Posterior vena cava (tissue), 2 donors: ENCODE results near the gene KMT5C. TPM values are rescaled to one million over a fixed set of nuclear protein-coding genes. Genes with fewer than 3 reads are reported as not detected.

Experiments
- DNase-seq: peaks from one replicate; pipeline ENCODE4 v3.0.0-alpha.2; 2020; ENCODE audit warnings: low spot score
- intact Hi-C, 2 donors: fragments of 100-400 bp; cut with DNase I; formaldehyde crosslinking; loops; one replicate each; pipeline versions ENCODE4 v1.14.1 to v1.14.2; 2022 to 2023
- total RNA-seq, 2 donors: library from RNA; stranded (reverse); fragmentation: NEBNext Ultra II Directional; extraction: Animal tissue kit (Norgen Biotek cat#: 25700); gene quantifications; one replicate each; pipeline ENCODE4 v1.2.1, GENCODE V29; 2021
- donor health status: DM: yes; HTN: yes; CAD: no.
- donor health status: DM: yes; HTN: yes; CAD: no.

Gene KMT5C
- total RNA-seq, 2 donors from 2014 or later = 3.9 to 6.3 TPM

DNA sequence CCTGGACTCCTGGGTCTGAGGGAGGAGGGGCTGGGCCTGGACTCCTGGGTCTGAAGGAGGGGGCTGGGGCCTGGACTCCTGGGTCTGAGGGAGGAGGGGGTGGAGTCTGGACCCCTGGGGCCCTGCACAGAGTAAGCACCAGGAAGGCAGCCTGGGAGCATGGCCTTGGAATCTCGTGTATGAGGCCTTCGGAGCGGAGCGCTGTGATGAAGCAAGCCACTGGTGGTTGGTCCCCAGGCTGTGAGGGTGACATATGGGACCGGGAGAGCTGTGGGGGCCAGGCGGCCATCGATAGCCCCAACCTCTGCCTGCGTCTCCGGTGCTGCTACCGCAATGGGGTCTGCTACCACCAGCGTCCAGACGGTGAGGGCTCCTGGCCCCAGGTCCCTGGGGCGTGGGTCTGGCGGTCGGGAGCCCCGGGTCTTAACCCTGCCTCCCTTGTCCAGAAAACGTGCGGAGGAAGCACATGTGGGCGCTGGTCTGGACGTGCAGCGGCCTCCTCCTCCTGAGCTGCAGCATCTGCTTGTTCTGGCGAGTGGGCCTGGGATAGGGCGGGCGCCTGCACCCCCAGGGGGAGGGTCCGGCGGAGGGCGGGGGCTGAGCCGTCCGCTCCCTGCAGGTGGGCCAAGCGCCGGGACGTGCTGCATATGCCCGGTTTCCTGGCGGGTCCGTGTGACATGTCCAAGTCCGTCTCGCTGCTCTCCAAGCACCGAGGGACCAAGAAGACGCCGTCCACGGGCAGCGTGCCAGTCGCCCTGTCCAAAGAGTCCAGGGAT lies 37.9 kb downstream of the KMT5C start:
- no peak for DNase-seq
- intact Hi-C loops = no loop called here

DNA sequence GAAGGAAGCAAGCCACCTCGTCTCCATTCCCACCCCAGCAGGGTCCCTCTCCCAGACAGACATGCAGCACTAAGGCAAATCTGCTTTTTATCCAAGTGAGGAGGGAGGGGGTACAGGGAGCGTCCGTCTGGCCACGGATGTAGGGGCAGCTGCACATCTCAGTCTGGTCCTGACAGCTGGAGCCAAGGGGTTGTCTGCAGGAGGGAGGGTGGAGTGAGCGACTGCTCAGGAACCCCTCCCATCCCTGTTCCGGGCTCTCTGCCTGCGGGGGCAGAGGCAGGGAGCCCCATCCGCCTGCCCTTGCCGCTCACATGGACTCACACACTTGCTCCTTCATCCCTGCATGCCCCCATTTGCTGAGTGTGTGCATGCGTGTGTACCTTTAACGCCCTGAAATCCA lies 39.5 kb downstream of the KMT5C start:
- intact Hi-C loops = no loop called here
- no peak for DNase-seq

DNA sequence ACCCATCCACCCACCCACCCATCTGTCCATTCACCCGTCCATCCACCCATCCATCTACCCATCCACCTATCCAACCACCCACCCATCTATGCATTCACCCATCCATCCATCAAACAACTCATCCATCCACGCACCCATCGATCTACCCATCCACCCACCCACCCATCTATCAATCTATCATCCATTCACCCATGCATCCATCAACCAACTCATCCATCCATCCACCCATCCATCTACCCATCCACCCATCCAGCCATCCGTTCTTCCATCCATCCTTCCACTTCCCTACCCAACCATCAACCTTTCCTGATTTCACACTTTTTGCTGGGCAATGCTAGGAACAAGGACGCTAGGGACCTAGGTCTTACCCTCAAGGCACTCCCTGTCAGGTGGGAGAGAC lies 42.3 kb downstream of the KMT5C start:
- DNase-seq = no peak
- intact Hi-C loops = loop anchor here in 1 of 2 donors (5.0 kb wide), 1 partner anchor 80 kb away; no protein-coding TSS in a partner anchor

DNA sequence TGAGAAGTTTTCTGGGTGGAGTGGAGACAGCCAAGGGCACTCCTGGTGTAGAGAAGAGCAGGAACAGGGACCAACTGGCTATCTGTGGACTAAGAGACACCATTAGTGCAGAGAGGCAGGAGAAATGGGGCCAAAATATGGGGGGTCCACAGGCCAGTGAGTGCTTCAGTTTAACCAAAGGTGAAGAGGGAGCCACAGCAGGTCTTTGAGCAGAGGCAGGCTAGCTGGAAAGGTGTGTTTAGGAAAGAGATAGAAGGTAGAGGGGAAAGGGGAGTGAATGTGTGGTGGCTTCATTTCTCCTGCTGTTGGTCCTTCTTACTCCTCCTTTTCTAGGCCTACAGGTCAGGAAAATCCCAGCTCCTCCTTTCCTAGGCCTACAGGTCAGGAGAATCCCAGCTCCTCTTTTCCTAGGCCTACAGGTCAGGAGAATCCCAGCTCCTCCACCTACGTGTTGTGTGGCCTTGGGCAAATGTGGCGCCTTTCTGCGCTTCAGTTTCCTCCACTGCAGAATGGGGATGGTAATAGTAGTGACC lies 42.9 kb downstream of the KMT5C start:
- intact Hi-C loops = loop anchor here in 1 of 2 donors (5.0 kb wide), 1 partner anchor 80 kb away; no protein-coding TSS in a partner anchor
- no peak for DNase-seq

DNA sequence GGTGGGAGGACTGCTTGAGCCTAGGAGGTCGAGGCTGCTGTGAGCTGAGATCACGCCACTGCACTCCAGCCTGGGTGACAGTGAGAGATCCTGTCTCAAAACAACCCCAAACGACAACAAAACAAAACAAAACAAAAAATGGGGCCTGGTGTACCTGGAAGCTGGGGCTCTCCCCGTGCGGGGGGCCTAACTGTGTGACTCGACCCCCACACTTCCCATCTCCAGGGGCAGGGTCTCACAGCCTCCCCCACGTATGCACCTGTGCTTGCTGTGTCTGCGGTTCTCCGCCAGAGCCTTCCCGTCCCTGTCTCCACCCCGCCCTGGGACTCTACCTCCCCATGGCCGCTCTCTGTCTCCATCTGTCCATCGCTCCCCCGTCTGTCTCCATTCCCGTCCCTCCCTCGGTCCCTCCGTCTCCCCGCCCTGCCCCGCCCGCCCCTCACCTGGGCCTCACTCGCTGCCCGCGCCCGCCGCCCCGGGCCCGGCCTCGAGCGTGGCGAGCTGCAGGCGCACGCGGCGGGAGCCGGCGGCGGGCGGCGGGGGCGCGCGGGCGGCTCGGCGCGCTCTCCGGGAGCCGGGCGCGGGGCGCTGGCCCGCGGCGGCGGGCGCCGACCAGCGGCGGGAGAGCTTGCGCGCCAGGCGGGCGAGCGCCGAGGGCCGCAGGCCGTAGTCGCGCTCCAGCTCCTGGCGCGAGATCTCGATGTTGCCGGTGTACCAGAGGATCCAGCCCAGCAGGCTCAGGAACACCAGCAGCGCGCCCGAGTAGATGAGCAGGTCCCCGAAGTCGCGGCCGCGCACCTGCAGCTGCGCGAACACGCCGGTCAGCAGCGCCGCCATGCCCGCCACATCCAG lies 43.8 kb downstream of the KMT5C start:
- peak; percentile 87 for DNase-seq
- intact Hi-C loops = loop anchor here in 1 of 2 donors (5.0 kb wide), 1 partner anchor 81 kb away; no protein-coding TSS in a partner anchor

DNA sequence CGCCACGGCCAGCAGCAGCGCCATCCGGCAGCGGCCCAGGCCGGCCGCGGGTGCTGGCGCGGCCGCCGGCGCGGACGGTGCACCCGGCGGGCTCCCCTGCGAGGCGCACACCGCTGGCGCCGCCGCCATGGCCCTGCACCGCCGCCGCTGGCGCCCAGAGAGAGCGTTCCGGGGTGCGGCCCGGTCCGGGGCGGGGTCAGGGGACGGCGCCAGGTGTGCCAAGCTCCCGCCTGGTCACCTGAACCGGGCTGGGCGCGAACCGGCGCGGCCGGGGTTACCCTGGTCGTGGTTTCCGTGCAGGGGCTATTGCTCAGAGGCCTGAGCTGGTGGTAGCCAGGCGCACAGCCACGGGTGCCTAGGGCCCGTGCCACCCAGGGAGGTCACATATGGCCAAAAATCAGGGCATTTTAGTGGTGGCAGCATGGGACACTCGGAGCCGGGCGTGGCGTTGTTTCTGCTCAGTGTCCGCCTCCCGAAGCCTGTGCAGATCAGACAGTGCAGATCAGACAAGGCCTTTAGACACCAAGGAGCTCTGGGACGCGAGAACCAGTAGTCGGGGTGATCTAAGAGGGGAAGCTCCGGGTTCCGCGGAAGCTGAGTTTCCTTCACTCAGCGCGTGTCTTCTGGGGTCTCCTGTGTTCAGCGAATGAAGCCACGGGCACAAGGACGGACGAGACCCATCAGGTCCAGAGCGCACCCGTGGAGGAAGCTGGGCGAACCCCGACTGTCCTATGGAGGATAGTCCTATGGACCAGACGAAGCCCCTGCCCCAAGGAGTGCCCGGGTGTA lies 44.6 kb downstream of the KMT5C start, which contains the start of gene TMEM238:
Gene TMEM238, minus strand, starts transcription at position 162 of the 789 bp plus-strand sequence. Its CDS starts 33 bp downstream, at position 129.
- DNase-seq = no peak

DNA sequence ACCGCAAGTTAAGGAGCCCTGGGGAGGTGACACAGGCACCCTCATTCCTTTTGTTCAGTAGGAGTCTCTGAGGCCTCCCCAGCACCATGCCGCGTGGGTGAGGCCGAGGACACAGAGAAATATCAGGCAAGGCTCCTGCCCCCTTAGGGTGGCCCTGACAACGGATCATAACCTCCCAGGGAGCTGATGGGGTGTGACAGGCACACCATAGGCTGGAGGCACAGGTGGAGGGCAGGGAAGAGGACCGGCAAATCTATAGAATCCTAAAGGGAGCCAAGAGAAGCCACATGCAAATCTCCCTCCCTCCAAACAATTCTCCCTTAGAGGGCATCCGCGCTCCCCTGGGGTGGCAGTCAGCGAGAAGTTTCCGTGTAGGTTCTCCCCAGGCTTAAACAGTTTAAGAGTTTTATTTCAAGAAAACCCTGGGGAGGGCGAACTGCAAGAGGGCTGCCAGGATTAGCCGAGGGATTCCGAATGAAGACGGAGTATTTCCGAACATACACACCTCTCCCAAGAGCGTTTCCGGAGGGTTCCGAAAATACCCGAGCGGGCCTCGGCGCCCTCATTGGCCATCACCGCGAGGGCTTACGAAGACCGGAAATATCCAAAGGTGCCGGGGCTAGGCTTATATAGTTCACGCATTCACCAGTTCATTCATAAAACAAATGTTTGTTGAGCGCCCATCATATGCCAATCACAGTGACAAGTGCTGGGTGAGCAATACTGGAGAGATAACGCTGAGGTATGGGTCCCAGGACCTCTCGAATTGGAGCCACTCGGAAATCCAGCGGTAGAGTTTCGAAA lies 45.4 kb downstream of the KMT5C start:
- intact Hi-C loops = loop anchor here in 1 of 2 donors (5.0 kb wide), 1 partner anchor 83 kb away; no protein-coding TSS in a partner anchor
- DNase-seq = peak; percentile 98

More for the DNA sequence above, 44.6 kb downstream of the KMT5C start, which contains the start of gene TMEM238:
- intact Hi-C loops = loop anchor here in 1 of 2 donors (5.0 kb wide), 1 partner anchor 82 kb away; no protein-coding TSS in a partner anchor

DNA sequence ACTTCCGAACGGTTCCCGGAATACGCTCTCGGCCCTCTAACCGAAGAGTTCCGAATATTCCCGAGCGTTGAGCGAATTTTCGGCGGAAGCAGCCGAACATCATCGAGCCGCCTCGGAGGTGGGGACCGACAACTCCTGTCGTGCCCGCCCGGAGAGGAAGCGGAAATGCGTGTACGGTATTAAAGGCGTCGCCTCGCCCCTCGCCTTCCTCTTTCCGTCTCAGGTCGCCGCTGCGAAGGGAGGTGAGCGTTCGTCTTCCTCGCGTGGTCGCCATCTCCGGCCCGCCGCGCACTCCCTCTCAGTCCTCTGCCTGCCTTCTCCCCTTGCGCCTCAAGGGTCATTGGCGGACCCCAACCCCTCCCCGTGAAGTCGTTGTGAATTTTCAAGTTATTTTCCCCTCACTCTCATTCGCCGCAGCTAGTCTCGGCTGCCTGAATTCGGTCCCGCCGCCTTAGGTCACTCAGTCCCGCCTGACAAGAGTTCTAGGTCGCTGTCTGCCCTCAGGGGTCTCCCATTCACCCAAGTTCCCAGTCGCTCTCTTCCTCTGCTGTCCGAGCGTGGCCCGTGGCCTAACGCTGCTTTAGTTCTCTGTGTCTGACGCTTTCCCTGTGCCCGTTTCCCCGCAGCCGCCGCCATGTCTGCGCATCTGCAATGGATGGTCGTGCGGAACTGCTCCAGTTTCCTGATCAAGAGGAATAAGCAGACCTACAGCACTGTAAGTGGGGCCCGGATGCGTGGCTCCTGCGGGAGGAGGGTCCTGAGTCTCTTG lies 46.2 kb downstream of the KMT5C start, which contains the start of gene RPL28:
Gene RPL28, plus strand, starts transcription at position 209 of the 769 bp plus-strand sequence. Its CDS starts 426 bp downstream, at position 635.
- peak; percentile 100 for DNase-seq
- intact Hi-C loops = no loop called here

DNA sequence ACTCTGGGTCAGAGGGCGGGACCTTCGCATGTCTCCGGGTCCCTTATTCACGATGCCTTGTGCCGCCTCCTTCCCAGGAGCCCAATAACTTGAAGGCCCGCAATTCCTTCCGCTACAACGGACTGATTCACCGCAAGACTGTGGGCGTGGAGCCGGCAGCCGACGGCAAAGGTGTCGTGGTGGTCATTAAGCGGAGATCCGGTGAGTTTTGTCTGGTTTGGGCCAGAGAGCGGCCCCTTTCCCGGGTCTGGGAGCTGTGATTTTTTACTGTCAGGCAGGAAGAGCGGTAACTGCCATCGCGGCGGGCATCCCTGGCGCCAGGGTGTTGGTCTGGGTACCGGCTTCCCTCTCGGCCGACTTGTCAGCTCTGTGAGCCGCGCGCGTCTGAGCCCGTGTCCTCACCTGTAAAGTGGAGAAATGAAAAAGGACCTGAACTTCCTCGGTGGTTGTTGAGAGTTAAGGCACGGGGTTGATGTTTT lies 46.9 kb downstream of the KMT5C start:
- intact Hi-C loops = no loop called here
- no peak for DNase-seq

DNA sequence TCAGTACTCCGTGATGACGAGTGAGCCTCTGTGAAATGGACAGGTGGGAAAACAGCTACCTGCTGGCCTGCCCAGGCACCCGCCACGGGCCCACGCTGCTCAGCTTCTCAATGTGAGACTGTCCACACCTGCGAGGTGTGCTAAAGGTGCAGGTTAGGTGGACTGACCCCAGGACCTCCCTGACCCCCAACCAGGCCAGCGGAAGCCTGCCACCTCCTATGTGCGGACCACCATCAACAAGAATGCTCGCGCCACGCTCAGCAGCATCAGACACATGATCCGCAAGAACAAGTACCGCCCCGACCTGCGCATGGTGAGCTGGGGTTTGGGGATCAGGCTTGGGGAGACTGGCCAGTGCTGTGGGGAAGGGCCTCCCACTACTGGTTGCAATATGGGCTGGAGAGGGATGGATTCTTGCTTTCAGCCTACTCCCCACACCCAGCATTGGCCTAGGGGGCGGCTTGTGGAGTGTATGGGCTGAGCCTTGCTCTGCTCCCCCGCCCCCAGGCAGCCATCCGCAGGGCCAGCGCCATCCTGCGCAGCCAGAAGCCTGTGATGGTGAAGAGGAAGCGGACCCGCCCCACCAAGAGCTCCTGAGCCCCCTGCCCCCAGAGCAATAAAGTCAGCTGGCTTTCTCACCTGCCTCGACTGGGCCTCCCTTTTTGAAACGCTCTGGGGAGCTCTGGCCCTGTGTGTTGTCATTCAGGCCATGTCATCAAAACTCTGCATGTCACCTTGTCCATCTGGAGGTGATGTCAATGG lies 48.2 kb downstream of the KMT5C start:
- intact Hi-C loops = no loop called here
- DNase-seq = no peak

DNA sequence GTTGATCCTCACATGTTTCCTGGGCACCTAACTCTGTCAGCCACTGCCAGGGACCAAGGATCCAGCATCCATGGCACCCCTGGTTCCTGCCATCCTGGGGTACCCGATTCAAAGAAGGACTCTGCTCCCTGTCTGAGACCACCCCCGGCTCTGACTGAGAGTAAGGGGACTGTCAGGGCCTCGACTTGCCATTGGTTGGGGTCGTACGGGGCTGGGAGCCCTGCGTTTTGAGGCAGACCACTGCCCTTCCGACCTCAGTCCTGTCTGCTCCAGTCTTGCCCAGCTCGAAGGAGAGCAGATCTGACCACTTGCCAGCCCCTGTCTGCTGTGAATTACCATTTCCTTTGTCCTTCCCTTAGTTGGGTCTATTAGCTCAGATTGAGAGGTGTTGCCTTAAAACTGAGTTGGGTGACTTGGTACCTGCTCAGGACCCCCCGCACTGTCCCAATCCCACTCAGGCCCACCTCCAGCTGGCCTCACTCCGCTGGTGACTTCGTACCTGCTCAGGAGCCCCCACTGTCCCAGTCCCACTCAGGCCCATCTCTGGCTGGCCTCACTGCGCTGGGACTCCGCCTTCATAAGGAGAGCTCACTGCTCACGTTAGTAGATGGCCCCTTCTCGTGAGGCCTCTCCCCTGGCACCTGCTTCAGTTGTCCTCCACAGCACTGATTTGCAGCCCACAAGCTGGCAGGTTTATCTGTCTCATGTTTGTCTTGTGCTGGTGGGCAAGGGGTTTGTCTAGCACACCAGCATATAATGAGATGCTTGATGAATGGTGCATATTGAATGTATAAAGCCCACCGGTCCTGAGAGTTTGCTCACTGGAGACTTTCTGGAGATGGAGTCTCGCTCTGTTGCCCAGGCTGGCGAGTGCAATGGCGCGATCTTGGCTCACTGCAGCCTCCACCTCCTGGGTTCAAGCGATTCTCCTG lies 50.0 kb downstream of the KMT5C start:
- no peak for DNase-seq
- intact Hi-C loops = no loop called here

DNA sequence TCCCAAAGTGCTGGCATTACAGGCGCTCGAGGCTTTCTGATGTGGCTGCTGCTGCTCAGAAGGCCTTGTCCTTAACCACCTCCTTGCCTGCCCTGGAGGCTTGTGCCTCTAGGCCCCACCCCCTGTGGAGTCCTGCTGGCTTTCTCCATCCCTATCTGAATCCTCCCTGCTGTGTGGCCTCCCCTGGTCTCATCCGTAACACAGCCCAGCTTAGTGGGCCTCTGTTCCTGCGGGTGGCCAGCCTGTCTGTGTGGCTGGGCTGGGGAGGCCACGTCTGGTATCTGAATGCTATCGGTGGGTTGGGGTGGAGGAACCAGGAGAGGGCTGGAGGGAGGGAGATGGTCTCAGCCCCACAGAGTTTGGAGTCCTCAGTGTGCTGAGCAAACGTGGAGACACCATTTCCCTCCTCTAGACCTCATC lies 50.8 kb downstream of the KMT5C start:
- intact Hi-C loops = no loop called here
- no peak for DNase-seq

DNA sequence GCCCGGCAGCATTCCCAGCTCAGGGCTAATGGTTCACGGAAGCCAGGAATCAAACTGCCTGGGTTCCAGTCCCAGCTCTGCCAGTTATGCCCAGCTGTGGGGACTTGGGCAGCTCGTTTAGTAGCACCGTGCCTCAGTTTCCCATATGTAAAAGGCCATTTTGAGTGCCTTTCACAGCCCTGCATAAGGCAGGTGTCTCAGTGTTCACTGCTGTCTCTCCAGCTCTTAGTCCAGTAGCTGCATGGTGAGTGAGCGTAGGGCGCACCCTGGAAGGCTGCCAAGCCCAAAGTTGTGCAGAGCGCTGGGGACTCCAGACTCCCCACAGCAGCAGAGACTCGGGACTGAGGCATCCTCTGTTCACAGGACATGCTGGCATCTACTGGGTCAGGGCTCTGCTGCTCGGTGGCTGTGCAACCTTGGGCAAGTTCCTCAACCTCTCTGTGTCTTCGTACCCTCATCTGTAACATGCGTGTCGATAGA lies 51.6 kb downstream of the KMT5C start:
- intact Hi-C loops = no loop called here
- DNase-seq = no peak

DNA sequence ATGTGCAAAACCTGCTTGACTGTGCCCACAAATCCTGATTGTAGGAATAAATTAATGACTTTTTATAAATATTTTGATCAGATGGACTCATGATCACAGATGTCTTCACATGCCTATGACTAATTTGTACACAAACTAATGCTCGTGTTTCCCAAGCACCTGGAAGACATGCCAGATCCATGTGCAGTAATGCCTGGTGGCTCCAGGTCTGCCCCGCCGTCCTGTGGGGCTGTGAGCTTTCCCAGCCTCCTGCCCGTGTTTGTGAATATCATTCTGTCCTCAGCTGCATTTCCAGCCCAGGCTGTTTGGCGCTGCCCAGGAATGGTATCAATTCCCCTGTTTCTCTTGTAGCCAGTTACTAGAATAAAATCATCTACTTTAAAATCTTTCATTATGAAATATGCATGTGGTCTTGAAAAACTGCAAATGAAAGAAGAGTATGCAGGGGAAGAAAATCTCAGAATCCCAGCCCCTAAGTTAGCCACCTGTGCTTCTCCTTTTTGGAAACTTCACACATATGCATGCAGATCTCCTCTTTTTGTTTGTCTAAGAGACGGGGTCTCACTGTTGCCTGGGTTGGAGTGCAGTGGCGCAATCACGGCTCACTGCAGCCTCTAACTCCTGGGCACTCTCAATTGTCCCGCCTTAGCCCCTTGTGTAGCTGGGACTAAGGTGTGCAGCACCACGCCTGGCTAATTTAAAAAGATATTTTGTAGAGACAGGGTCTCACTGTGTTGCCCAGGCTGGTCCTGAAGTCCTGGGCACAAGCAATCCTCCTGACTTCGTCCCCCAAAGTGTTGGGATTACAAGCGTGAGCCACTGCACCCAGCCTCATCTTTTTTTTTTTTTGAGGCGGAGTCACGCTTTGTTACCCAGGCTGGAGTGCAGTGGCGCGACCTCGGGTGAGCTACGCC lies 52.3 kb downstream of the KMT5C start:
- DNase-seq = no peak
- intact Hi-C loops = no loop called here
